ENCODE data around the gene PITPNC1.

Gene PITPNC1

DNA sequence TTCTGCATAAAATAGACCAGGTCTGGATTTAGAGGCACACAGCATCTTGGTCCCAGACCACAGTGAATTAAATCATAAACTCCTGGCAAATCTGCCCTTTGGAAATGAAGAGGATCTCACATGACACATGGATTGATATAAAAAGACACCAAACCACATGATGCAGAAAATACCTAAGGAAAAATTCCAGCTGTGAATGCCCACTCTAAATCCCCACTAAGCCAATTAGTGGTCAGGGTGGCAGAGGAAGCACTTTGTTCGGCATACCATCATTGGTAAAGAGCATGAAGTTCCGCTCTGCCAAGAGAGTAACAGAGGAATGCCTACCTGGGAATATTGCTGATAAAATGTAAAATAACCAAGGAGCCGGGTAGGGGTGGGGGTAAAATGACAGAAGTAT lies 308.3 kb downstream of the PITPNC1 start:
- DNase-seq (ENCODE audit: low read depth) = no peak
- H3K4me3 ChIP-seq (ENCODE audit: low read depth, low read length) = no peak overlapping the region
- TF ChIP-seq, protein P1, sequence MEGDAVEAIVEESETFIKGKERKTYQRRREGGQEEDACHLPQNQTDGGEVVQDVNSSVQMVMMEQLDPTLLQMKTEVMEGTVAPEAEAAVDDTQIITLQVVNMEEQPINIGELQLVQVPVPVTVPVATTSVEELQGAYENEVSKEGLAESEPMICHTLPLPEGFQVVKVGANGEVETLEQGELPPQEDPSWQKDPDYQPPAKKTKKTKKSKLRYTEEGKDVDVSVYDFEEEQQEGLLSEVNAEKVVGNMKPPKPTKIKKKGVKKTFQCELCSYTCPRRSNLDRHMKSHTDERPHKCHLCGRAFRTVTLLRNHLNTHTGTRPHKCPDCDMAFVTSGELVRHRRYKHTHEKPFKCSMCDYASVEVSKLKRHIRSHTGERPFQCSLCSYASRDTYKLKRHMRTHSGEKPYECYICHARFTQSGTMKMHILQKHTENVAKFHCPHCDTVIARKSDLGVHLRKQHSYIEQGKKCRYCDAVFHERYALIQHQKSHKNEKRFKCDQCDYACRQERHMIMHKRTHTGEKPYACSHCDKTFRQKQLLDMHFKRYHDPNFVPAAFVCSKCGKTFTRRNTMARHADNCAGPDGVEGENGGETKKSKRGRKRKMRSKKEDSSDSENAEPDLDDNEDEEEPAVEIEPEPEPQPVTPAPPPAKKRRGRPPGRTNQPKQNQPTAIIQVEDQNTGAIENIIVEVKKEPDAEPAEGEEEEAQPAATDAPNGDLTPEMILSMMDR (IDR thresholded peaks at IDR 0.05; ENCODE audit: low read depth, low read length, missing control alignments) = no peak

DNA sequence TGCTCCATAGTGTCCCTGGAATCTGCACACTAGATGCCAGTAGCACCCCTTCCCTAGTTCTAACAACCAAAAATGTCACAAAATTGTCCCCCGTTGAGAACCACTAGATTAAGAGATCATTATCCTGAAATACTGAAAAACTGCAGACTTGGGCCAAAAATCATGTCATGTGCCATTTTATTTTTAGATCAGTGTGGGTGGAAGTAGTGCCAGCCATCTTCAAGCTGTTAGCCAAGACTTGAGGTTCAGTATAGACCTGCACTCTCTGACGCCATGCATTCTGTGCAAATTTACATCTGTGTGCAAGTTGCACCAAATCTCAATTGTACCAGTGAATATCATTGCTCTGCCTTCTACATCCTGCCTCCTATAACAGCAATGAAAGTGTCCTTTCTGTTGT lies 309.2 kb downstream of the PITPNC1 start:
- TF ChIP-seq, protein P1 (IDR thresholded peaks at IDR 0.05; ENCODE audit: low read depth, low read length, missing control alignments) = no peak
- no peak overlapping the region for H3K4me3 ChIP-seq (ENCODE audit: low read depth, low read length)
- no peak for DNase-seq (ENCODE audit: low read depth)

DNA sequence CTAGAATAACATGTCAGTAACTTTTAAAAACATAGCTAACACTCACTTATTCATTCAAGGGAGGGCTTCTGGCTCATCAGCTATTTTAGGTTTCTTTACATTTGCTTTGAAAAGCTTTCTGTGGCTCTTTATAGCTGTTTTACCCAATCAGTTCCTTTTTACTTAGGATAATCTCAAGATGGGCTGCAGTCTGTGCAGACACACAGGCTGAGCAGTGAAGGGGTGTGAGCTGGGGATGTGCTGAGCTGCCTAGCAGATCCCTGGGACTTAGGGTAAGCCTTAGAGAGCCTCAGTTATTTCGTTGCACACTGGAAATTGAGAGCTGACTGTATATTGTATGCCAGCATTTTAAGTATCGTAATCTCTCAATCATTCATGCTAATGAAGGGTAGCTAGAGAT lies 310.4 kb downstream of the PITPNC1 start:
- TF ChIP-seq, protein P1 (IDR thresholded peaks at IDR 0.05; ENCODE audit: low read depth, low read length, missing control alignments) = no peak
- DNase-seq (ENCODE audit: low read depth) = no peak
- no peak overlapping the region for H3K4me3 ChIP-seq (ENCODE audit: low read depth, low read length)

DNA sequence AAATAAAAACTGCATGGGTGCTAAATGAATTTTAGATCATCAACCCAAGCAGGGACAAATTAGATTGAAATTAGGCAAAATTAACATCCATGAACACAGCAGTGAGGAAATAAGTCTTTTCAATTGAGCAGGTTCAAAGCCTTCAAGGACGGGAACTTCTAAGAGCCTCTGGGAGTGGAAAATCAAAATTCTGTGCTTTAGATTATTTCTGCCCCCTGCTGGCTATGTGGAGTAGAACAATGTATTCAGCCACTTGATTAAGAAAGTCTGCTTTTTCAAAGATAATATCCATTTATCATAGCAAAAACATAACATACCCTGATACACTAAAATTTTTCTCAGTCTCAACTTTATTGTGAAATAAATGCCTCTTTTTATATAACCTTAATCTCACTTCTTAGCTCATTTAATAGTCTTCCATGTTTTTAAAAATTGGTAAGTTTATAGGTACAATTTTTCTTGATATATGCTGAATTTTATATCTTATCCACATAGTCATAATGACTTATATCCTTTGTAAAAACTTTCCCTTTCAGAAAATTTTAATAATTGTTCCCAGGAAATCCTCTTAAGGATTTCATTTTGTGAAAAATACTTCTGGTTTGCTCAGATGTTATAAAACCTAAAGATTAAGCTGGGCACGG lies 312.6 kb downstream of the PITPNC1 start:
- DNase-seq (ENCODE audit: low read depth) = peak; percentile 50
- TF ChIP-seq, protein P1 (IDR thresholded peaks at IDR 0.05; ENCODE audit: low read depth, low read length, missing control alignments) = peak; percentile 67

DNA sequence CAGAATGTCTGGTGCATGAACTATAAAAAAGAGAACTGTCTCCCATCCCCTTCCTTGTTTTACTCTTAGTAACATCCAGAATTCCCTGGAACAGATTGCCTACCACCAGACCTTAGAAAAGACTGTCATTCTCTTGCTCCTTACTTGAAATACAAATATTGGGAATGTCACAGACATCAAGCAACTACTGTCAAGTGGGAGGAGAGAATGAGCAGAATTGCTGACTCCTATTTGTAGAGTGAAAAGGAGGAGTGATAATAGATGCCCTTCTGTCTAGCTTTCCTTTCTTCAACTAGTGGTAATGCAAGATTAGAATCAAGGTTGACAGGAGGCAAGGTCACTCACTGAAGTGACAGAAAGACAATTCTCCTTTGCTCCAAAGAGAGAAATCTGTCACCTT lies 316.7 kb downstream of the PITPNC1 start:
- no peak for DNase-seq (ENCODE audit: low read depth)
- H3K4me3 ChIP-seq (ENCODE audit: low read depth, low read length) = no peak overlapping the region
- TF ChIP-seq, protein P1 (IDR thresholded peaks at IDR 0.05; ENCODE audit: low read depth, low read length, missing control alignments) = no peak

More for the DNA sequence above, 312.6 kb downstream of the PITPNC1 start:
- H3K4me3 ChIP-seq (ENCODE audit: low read depth, low read length) = no peak overlapping the region

DNA sequence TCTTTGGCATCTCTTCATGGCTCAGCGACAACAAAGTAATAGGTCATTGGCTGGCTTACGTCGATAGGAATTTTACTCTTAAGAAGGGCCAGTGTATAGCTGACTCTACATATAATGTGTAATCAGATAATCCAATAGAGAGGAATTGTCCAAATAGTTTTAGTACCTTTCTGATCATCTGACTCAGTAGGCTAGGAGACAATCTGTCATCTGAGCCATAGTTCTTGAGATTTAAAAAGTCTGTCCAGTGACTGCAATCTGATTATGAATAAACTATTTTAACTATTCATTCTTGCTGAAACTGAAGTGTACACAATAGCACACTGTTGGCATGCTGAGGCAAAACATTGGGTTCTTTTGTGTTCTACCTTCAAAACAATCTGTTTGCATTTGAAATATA lies 319.3 kb downstream of the PITPNC1 start:
- H3K4me3 ChIP-seq (ENCODE audit: low read depth, low read length) = no peak overlapping the region
- no peak for DNase-seq (ENCODE audit: low read depth)
- TF ChIP-seq, protein P1 (IDR thresholded peaks at IDR 0.05; ENCODE audit: low read depth, low read length, missing control alignments) = no peak

DNA sequence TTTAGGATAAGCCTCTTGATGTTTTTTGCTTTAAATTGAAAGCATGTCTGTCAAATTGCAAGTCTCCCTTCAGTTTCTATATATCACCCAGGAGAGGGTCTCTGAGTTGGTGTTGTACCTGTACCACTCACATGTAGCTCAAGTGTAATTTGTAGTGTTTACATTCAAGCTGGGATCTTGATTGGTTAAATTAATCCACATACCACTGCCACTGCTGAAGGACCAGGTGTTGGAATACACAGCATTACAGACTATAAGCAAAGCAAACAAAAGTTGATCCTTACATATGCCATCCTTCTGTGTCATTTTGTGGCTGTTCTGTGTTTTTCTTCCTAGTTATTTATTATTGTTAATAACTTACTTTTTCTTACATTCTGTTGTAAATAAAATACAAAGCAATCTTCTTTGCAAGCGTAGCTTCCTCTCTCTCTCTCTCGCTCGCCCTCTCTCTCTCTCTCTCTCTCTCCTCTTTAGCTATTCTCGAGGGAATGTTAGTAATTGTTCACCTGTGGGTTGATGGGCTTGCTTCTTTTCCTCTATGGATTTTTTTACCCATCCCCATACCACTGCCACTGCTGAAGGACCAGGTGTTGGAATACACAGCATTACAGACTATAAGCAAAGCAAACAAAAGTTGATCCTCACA lies 319.9 kb downstream of the PITPNC1 start:
- TF ChIP-seq, protein P1 (IDR thresholded peaks at IDR 0.05; ENCODE audit: low read depth, low read length, missing control alignments) = no peak
- DNase-seq (ENCODE audit: low read depth) = no peak
- H3K4me3 ChIP-seq (ENCODE audit: low read depth, low read length) = no peak overlapping the region

All from GM12864 (cell line).